Smooth muscle cell (in vitro differentiated cells): ENCODE data around the gene HDAC4. TPM values are rescaled to one million over a fixed set of nuclear protein-coding genes. Genes with fewer than 3 reads are reported as not detected.

Source experiments
- DNase-seq: peaks from one replicate; lab custom pipeline; 2025; ENCODE audit not compliant: unreplicated experiment; lab: John Stamatoyannopoulos, UW
- H2AFZ ChIP-seq: fragments of 200-600 bp; sonication (generic); 2 replicates; pipeline ENCODE4 v1.6.0; 2016; ENCODE audit warnings: antibody characterized with exemption, low read depth, mild to moderate bottlenecking
- H3F3A ChIP-seq: fragments of 200-600 bp; sonication (generic); 2 replicates; pipeline ENCODE4 v1.6.0; 2017; ENCODE audit warnings: antibody characterized with exemption, low read depth
- H3K27ac ChIP-seq: fragments of 200-600 bp; sonication (generic); 2 replicates; pipeline ENCODE4 v1.5.1; 2016; ENCODE audit warnings: low read depth, mild to moderate bottlenecking
- H3K27me3 ChIP-seq: fragments of 200-600 bp; sonication (generic); 2 replicates; pipeline ENCODE4 v1.6.1; 2016; ENCODE audit warnings: low read depth, mild to moderate bottlenecking
- H3K36me3 ChIP-seq: fragments of 200-600 bp; sonication (generic); 2 replicates; pipeline ENCODE4 v1.5.1; 2016; ENCODE audit warnings: low read depth
- H3K4me1 ChIP-seq: fragments of 200-600 bp; sonication (generic); 2 replicates; pipeline ENCODE4 v1.5.1; 2016; ENCODE audit warnings: low read depth
- H3K4me2 ChIP-seq: fragments of 200-600 bp; sonication (generic); 2 replicates; pipeline ENCODE4 v1.6.0; 2016; ENCODE audit warnings: mild to moderate bottlenecking
- H3K4me3 ChIP-seq: fragments of 200-600 bp; sonication (generic); 2 replicates; pipeline ENCODE4 v1.5.1; 2016; ENCODE audit warnings: mild to moderate bottlenecking
- H3K79me2 ChIP-seq: fragments of 200-600 bp; sonication (generic); 2 replicates; pipeline ENCODE4 v1.6.0; 2016; ENCODE audit warnings: low read depth, mild to moderate bottlenecking
- H3K9ac ChIP-seq: fragments of 200-600 bp; sonication (generic); 2 replicates; pipeline ENCODE4 v1.6.0; 2016; ENCODE audit warnings: low read depth
- H3K9me3 ChIP-seq: fragments of 200-600 bp; sonication (generic); replicated peaks from 2 replicates; pipeline ENCODE4 v1.5.1; 2016; ENCODE audit warnings: low read depth
- H4K20me1 ChIP-seq: fragments of 200-600 bp; sonication (generic); 2 replicates; pipeline ENCODE4 v1.6.0; 2016; ENCODE audit warnings: low read depth
- CTCF ChIP-seq: fragments of 200-600 bp; sonication (generic); IDR thresholded peaks from 2 replicates; pipeline ENCODE4 v1.5.1; 2017; ENCODE audit warnings: borderline replicate concordance, mild to moderate bottlenecking, antibody characterized with exemption; ENCODE audit not compliant: insufficient read depth, poor library complexity, severe bottlenecking
- WGBS: methylation state at CpG from one replicate; pipeline ENCODE4 v1.1.7; 2016; ENCODE audit warnings: low lambda C conversion rate; 5-methylcytosine and 5-hydroxymethylcytosine counted together
- polyA plus RNA-seq: library from polyadenylated mRNA; unstranded; fragments of >200 nt; fragmentation: Nextera tagmentation; extraction: Ambion mirVana; gene quantifications from 2 replicates; pipeline ENCODE4 v1.2.1, GENCODE V29; 2016
- total RNA-seq: library from RNA; depleted of rRNA; stranded (reverse); fragments of >200 nt; gene quantifications from 2 replicates; pipeline ENCODE4 v1.2.3, GENCODE V29; 2014

Gene HDAC4
- total and polyA plus RNA-seq, 2 experiments from 2014 or later, result 6.2 to 35.7 TPM

GRCh38 chr2:239256350-239256743 is 144.5 kb downstream of the HDAC4 start:
- 90% methylated on average over 6 of the region's 6 CpGs for WGBS
- Histone ChIP-seq H3K36me3 (no peaks in the 10 kb centered on the region), H3K27me3 (no peaks in the 10 kb centered on the region), H4K20me1 (no peaks in the 10 kb centered on the region), H3K9ac (peak overlapping the region; percentile 15), H3K79me2 (peaks cover 63% of the 10 kb centered on the region), H3K4me1 (peaks cover 23% of the 10 kb centered on the region), H3K9me3 (no peaks in the 10 kb centered on the region), H2AFZ (no peak overlapping the region), H3K4me2 (peak overlapping the region; percentile 80), H3F3A (peaks cover 19% of the 10 kb centered on the region), H3K4me3 (no peak overlapping the region), H3K27ac (peak overlapping the region; percentile 89)
- TF ChIP-seq CTCF, result no peak
- no peak for DNase-seq

GRCh38 chr2:239255628-239256349 is 145.0 kb downstream of the HDAC4 start:
- Histone ChIP-seq H3K4me1 (peaks cover 23% of the 10 kb centered on the region), H2AFZ (no peak overlapping the region), H3K4me2 (no peak overlapping the region), H3K27ac (peak overlapping the region; percentile 89), H3K9me3 (no peaks in the 10 kb centered on the region), H3K79me2 (peaks cover 69% of the 10 kb centered on the region), H4K20me1 (no peaks in the 10 kb centered on the region), H3K9ac (no peak overlapping the region), H3K4me3 (no peak overlapping the region), H3K27me3 (no peaks in the 10 kb centered on the region), H3F3A (peaks cover 19% of the 10 kb centered on the region), H3K36me3 (no peaks in the 10 kb centered on the region)
- no peak for TF ChIP-seq CTCF
- DNase-seq, result no peak
- 75% methylated on average over 7 of the region's 7 CpGs for WGBS

GRCh38 chr2:239255218-239255617 is 145.6 kb downstream of the HDAC4 start:
- H3K36me3 ChIP-seq, result no peaks in the 10 kb centered on the region
- H3K9me3 ChIP-seq, result no peaks in the 10 kb centered on the region
- no peaks in the 10 kb centered on the region for H4K20me1 ChIP-seq
- 92% methylated on average over 5 of the region's 5 CpGs for WGBS
- H3K4me1 ChIP-seq, result peaks cover 23% of the 10 kb centered on the region
- H3K4me2 ChIP-seq, result no peak overlapping the region
- H3K4me3 ChIP-seq, result no peak overlapping the region
- H2AFZ ChIP-seq, result no peak overlapping the region
- H3K27ac ChIP-seq, result no peak overlapping the region
- H3K9ac ChIP-seq, result no peak overlapping the region
- H3K27me3 ChIP-seq, result no peaks in the 10 kb centered on the region
- no peak for TF ChIP-seq CTCF
- H3F3A ChIP-seq, result peaks cover 19% of the 10 kb centered on the region
- peaks cover 74% of the 10 kb centered on the region for H3K79me2 ChIP-seq
- DNase-seq, result no peak

GRCh38 chr2:239253701-239254436 is 147.0 kb downstream of the HDAC4 start:
- WGBS, result 92% methylated on average over 7 of the region's 7 CpGs

More at GRCh38 chr2:239253701-239254436, 147.0 kb downstream of the HDAC4 start:
- DNase-seq, result no peak
- TF ChIP-seq CTCF, result no peak
- H3K9ac ChIP-seq, result no peak overlapping the region
- H3K4me3 ChIP-seq, result no peak overlapping the region
- H3K4me1 ChIP-seq, result peaks cover 16% of the 10 kb centered on the region
- H3K79me2 ChIP-seq, result peaks cover 65% of the 10 kb centered on the region
- no peak overlapping the region for H3K4me2 ChIP-seq
- no peaks in the 10 kb centered on the region for H4K20me1 ChIP-seq
- H3K36me3 ChIP-seq, result no peaks in the 10 kb centered on the region
- no peaks in the 10 kb centered on the region for H3K9me3 ChIP-seq
- peaks cover 11% of the 10 kb centered on the region for H3F3A ChIP-seq
- no peaks in the 10 kb centered on the region for H3K27me3 ChIP-seq
- H3K27ac ChIP-seq, result no peak overlapping the region
- H2AFZ ChIP-seq, result no peak overlapping the region
